NCI-H1105 treated with DMSO at 0.1 percent for 48 hours (cell line): ENCODE data around the gene WDR38.

Source experiments
- DNase-seq: peaks from one replicate; lab custom pipeline; 2025; lab: John Stamatoyannopoulos, UW

The WDR38 gene

GRCh38 chr9:124882231-124882630, 29.0 kb downstream of the WDR38 start:
- no peak for DNase-seq

- DNase-seq = no peak
Observed at GRCh38 chr9:124884376-124884775, 31.1 kb downstream of the WDR38 start.

GRCh38 chr9:124885551-124885950, 32.3 kb downstream of the WDR38 start:
- no peak for DNase-seq

- DNase-seq = no peak
Observed at GRCh38 chr9:124886461-124886860, 33.2 kb downstream of the WDR38 start.

GRCh38 chr9:124886866-124887492, 33.7 kb downstream of the WDR38 start:
- DNase-seq = no peak

- DNase-seq = no peak
Observed at GRCh38 chr9:124887832-124888231, 34.6 kb downstream of the WDR38 start.

- DNase-seq = no peak
Observed at GRCh38 chr9:124889006-124889405, 35.7 kb downstream of the WDR38 start.

GRCh38 chr9:124890179-124890578, 36.9 kb downstream of the WDR38 start:
- no peak for DNase-seq

GRCh38 chr9:124894035-124894740, 40.9 kb downstream of the WDR38 start:
- no peak for DNase-seq

GRCh38 chr9:124894741-124895170, 41.5 kb downstream of the WDR38 start:
- peak; percentile 18 for DNase-seq

- no peak for DNase-seq
Observed at GRCh38 chr9:124897570-124898460, 44.6 kb downstream of the WDR38 start.

- no peak for DNase-seq
Observed at GRCh38 chr9:124899845-124900244, 46.6 kb downstream of the WDR38 start.

GRCh38 chr9:124906966-124907365, 53.7 kb downstream of the WDR38 start:
- DNase-seq = no peak
